Middle frontal gyrus (tissue), 1 donor: ENCODE data around the gene ACTG1.

Experiments used
- DNase-seq: peaks from one replicate; pipeline ENCODE4 v3.0.0-alpha.2; 2015; ENCODE audit warnings: low spot score; ENCODE audit errors: extremely low spot score

ACTG1 gene

DNA sequence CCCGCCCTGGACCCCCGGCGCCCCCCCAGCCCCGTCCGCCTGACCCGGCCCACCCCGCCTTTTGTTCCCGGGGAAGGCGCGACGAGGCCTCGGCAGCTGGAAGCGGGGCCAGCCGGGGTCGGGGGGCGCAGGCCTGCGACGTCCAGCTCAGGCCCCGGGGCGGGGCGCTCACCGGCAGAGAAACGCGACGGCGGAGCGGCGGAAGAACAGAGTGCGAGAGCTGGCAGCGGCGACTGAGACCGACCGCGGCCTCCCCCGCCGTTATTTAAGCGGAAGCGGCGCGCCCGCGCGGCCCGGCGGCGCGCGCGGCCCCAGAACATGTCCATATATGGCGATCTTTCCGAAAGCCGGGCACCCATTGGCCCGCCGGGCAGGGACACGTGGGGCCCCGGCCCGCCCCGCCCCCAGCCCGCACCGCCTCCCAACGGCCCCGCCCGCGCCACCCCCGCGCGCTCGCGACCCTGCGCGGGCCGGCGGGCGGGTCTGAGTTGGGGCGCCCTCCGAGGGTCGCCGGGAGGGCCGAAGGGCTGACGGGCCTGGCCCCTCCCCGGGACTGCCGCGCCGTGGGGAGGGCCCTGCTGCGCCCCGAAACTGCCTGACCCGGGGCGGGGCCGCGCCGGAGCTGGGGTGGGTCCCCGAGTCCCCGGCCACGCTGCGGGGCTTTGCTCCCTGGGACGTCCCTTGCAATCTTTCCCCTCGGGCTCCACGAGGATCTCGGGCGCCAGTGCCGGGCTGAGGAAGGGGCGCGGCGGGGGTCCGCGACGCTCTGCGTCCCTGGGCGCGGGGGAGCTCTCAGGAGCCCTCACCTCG lies at the start of gene ACTG1:
Gene ACTG1, minus strand, starts transcription at position 238 of the 810 bp plus-strand sequence. CDS start 445 bp downstream, outside the sequence.
- DNase-seq = peak; percentile 85

DNA sequence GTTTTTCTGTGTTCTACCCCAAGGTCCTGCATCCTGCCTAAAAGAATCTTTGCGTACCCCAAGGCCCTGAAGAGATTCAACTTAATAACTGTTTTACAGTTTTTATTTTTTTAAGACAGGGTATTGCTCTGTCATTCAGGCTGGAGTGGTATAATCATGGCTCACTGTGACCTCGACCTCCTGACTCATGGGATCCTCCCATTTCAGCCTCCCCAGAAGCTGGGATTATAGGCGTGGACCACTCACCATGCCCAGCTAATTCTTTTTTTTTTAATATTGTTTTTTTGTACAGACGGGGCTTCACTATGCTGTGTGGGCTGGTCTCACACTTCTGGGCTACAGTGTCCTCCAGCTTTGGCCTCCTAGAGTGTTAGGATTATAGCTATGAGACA lies 48.9 kb upstream of the ACTG1 start:
- no peak for DNase-seq

DNA sequence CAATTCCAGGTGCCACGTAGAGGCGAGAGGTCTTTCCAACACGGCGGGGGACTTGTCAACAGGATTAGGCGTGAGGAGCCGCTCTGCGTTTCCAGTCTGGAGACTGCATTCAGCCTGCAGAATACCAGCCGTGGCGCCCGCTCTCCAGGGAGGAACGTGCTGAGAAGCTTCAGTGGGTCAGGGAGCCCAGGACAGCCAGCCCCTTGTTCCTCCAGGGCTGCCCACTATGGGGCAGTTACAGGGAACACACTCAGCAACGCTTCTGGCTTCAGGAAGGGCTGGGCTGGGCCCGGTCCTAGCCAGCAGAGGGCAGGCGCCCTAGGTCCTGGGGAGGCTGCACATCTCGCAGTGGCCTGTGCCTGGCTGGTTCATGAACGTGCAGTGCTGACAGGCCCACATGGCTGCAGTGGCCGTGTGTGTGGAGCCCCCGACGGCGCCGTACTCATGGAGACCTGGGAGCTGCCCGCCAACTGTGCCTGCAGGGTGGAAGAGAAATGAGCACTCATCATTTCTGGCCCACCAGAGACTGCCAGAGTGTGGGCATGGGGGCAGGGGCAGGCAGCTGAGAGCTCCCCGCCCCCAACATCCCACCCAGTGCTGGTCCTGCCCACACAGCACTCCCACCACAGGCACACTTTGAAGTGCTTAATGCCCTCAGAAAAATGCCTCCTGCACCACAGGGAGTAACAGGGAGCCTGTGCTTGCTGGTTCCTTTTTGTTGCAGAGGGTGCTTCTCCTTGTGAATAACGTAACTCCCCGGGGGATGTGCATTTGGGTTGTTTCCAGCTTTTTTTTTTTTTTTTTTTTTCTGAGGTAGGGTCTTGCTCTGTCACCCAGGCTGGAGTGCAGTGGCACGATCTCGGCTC lies 46.6 kb upstream of the ACTG1 start:
- DNase-seq = no peak

DNA sequence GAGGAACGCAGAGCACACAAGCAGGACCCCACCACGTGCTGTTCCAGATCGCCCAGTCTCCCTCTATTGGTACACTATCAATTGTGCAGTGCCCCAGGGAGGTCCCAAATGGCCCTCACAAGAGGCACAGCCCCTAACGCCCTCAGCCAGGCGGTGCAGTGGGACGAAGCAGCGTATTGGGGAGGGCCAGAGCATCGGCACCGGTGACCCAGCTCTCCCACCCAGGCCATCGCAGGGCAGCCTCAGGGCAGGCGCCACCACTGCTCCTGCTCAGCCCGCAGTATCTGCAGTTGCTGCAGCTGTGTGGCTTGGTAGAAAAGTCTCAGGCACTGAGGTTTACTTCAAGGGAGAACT lies 45.5 kb upstream of the ACTG1 start:
- DNase-seq = no peak

DNA sequence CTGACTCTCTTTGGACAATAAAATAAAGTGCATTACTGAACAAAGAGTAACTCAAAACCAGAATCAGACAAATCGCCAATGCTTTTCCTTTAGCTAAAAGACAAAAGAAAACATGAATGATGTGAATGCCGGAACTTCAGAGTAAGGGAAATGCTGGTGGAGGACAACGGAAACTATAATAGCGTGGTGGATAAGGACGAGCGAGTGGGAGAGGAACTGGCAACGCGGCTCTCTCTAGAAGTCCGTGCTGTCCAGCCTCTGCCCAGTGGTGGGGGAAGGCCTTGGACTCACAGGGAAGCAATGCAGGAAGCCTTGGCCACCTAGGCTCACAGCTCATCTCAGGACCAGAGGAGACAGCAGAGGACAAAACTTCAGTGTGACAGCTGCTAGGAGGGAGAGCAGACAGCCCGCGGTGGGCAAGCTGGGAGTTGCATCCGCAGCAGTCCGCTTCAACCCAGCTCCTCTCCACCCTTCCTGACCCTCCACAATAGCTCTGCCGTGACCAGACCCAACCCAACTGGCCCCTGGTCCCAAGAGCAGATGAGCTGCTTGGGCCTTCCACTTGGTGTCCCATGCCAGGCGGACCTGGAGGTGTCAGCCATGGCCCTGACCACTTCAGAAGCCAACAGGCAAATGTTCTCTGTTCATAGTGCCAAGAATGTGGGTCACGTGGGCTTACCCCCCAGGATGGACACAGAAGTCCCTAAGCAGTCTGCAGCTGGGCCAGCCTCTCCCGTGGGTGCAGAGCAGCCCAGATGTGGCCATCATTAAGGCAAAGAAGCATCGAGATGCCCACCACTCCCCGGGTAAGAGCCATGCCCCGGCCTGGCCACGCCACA lies 44.9 kb upstream of the ACTG1 start:
- no peak for DNase-seq

DNA sequence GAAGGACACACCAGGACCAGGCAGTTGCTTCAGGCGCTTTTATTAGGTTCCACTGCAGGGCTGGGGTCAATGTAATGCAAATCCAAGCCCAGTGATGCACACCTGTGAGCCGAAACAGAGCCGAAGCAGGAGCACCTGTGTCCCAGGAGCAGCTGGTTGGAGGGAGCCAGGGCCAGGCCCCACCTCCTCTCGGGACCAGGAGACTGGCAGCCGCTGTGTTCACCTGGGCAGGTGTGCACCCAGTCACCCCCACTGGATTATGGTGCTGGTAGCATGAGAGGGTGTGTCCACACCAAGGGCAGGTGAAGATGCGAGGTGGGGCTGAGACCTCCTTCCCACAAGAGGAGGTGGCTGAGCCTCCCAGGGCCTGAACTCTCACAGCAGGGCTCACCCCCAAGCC lies 44.3 kb upstream of the ACTG1 start:
- DNase-seq = no peak

DNA sequence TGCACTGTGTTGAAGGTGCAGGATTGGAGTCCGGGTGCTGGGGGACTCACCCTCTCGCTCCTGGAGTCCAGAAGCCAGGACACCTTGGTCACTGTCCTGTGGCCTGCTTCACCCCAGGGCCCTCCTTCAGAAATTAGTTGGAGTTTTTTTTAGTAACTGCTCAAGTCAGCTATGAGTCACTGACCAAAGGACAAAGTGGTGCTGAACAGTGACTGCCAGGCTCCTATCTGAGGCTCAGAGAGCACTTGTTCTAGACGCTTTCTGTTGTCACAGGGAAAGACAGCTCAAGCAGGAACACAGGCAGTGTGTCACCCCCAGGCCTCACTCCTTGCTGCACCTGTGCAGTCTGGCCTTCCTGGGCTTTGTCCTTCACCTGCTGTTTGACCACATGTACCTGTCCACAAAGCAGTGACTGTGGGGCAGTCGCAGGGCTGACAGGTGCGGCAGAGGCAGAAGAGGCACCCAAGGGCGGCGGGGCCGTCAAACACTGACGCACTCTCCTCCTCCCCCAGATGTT lies 43.6 kb upstream of the ACTG1 start:
- no peak for DNase-seq

DNA sequence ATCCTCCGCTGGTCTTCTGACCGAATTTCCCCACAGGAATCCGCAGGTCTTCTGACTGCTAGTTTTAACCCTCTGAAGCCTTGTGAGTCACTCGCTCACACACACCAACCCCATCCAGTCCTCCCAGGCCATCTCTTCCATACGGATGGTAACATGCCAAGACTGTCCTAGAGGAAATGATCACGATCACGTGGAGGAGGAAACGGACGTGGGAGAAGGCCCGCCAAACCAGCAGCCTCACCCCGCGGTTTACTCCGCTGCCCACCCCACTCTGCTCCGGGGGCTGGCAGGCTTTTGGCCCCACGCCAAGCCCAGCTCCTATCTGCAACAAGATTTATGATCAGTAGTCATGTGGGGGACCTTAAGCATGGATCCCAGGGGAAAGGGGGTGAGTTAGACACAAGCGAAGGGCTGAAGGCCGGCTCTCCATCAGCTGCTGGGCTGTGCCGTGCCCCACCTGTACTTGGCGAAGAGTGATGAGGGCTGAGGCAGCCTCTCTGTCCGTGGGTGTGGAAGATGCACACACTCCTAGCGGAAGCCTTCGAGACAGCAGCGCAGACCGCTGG lies 41.1 kb upstream of the ACTG1 start:
- DNase-seq = no peak

DNA sequence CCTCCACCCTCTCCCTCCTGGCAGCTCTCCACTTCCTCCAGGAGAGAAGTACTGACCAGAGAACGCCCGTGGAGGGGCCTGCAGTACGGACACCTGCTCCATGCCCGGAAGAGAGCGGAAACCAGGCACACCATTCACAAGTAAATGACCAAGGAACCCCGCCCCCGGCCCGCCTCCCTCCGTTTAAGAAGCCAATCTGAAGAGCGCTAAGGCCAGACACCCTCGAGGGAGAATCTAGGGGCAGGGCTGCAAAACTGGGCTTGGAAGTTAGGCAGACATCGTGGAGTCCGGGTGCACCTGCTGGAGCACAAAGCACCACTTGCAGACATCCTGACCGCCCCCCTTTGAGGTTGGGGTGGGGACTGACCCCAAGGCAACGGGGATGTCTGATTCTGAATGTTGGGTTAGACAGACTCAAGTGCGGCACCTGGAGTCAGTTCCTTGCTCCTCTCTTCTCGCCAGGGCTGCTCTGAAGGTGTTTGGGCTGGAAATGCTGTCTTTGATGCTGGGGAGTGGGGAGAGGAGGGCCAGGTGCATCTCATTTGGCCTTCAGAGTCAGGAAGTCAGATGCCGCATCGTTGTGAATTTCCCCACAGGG lies 40.5 kb upstream of the ACTG1 start:
- DNase-seq = no peak

DNA sequence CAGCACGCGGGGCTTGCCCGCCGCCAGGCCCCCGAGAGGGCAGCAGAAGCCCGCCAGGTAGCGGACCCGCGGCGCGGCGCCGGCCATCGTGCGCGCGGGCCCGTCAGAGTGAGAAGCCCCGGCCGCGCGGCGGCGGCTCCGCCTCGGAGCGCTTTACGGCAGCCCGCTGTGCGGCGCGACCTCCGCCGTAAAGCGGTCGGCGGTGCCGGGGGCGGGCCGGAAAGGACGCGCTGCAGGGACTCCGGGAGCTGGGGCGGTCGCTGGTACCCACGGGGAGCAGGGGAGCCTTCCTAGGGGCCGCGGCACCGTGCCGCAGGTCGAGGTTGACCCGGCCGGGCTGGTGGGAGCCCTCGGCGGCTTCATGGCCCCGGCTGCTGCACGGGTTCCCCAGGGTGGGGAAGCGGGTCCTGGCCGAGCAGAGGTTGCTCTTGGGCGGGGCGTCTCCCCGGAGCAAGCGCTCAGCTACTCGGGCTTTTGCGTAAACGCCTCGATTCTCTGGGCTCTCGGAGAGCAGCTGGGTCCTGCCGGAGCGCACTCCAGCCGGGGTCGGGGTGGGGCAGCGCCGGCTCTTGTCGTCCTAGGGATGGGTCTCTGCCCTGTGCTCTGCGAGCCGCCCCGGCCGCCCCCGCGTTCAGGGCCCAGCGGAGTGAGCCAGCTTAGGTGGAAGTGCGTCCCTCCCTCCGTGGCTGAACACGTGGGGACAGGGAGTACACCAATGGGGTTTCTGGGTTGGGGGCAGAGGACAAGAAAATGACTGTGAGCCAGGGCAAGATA lies 39.8 kb upstream of the ACTG1 start, which contains the start of gene FAAP100:
Gene FAAP100, minus strand, starts transcription at position 110 of the 774 bp plus-strand sequence. Its CDS starts 23 bp downstream, at position 87.
- peak; percentile 70 for DNase-seq

DNA sequence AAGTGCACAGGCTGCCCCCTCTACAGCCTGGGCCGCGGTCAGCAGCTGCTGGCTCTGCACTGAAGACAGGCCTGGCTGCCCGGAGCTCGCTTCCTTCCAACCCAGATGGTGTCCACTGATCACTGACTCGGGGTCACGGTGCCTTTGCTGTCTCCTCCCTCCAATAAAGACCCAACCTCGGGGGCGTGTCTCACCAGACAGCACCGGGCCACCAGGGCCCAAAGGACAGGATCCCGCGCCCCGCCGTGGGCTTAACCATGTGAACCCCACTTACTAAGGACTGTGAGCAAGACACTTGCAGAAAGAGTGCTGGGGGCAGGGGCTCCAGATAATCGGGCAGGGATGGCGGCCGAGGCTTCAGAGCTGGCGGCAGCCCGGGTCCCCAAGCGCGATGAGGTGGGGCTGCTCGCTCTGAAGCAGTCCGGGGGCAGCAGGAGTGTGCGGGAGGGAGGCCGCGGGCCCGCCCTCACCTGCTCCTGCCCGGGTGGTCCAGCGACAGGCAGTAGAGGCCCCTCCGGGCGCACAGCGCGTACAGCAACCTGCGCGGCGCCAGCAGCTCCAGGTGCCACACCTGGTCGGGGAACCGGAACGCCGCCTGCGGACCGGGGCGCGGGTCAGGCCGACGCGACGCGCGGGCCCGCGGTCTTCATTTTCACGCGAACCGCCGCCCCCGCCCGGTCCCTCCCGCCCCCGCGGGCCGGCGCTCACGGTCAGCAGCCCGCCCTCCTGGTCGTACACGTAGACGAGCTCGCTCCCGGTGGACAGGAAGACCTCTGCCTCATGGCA lies 39.1 kb upstream of the ACTG1 start:
- DNase-seq = no peak

DNA sequence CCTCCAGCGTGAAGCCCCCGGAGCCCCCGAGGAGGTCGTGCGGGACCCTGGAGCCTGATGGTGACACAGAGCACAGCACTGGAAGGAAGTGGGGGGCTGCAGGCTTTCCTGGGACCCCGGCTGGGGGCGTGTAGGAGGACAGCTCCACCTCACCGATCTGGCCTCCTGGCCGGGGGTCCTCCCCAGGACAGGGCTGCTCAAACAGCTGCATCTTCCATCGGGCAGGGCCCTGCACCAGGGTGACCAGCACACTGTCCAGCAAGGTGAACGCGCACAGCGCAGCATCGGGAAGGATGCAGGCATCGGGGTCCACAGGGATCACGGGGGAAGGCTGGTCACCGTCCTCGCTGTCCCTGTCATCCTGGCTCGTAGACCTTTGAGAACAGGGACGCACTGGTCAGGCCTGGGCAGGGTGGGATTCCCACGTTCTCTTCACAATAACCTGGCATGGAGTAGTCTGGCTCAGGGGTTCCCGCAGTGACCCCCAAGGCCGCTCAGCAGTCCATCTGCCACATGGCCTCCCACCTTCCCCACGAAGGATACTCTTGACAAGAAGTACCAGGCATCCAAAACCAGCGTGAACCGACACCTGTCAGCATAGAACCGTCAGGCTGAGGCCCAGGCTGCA lies 38.3 kb upstream of the ACTG1 start:
- no peak for DNase-seq

DNA sequence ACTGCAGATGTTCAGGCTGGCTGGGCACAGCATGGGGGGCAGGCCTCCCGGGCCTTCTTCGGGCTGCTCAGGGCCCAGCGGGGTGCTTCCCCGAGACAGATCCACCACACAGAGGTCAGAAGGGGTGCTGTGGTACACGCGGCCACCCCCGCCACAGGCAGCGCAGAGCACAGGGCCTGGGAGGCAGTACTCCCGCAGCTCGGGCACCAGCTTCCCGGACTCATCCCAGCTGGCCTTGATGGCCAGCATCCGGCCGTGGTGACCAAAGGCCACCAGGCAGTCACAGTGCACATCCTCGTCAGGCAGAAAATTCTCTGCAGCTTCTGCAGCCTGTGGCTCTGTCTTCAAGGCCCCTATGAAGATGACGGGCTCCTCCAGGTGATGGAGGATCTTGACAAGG lies 37.7 kb upstream of the ACTG1 start:
- DNase-seq = no peak

DNA sequence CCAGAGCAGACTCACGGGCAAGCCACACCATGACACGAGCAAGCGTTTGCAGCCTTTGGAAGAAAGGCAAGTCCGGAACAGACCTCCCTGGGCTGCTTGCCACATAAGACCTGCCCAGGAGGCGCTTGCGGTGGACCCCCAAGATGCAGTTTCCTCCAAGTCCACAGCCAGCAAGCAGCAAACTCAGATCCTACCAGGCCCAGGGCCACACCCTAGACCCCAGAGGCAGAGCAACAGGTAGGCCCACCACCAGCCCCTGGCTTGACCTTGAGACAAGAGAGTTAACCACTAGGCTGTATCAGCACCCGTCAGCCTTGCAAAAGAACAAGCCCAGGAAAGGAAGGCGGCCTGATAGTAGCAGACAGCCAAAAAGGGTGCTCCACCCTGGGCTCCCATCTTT lies 37.2 kb upstream of the ACTG1 start:
- DNase-seq = no peak

DNA sequence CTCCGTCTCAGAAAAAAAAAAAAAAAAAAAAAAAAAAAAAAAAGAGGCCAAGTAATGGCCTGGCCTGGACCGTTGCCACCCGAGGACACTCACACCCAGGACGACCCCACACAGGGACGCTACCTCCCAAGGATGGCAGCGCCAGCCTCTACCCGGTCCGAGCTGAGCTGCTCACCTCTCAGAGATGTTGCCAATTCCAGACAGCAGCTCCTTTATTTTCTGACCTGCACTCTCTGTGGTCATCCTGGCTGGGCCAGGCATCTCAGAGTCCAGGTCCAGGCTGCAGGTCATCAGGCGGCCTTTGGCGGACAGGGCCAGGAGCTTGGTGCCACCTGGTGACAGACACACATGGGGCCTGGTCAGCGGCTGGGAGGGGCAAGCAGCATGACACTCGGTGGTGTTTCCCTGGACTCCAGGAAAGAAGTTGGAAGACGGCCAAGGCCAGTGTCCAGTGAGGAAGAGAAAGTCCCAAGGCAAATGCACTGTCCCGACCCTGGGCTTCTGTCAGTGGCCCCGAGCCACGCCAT lies 36.5 kb upstream of the ACTG1 start:
- DNase-seq = no peak

DNA sequence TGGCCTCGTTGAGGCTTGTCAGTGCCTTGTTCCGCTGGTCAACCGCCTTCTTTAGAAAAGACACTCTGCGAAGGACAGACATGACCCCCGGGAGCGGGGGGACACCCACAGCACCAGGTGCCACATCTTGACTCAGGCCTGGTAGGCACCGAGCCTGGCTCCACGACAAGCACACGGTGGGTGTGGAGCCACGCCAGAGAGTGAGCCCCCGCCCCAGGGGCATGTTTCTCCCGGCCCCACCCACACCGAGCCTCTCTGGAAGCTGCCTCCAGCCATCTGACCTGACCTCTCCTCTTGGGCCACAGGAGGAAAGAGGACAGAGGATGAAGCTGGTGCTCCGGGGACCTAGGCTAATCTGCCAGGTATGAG lies 35.0 kb upstream of the ACTG1 start:
- DNase-seq = no peak

DNA sequence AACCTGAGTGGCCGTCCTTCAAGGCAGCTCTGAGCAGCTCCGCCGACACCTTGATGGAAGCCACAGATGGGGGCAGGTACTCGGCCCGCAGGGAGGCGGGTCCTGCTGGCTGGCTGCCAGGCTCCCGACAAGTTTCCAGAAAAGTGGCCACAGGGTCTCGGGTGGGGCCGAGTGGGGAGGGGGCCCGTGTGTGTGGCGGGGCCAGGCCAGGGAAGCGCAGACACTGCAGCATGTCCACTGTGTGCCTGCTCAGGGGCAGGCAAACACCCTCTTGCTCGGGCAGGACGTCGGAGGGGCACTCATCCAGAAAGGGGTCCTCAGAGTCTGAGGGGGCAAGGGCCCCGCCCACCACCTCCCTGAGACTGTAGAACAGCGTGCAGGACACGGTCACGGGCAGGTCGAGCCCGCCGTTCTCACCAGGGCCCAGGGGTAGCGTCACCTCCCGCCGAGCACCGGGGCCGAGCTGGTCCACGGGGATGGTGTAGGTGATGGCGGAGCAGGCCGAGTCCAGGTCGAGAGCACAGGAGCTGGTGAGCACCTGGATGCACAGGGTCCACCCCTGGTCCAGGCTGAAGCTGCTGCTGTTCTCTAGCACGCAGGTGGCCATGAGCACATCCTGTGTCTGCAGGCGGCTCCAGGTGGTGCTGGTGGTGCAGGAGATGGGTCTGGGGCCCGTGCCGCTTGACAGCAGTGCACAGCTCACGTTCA lies 34.5 kb upstream of the ACTG1 start:
- no peak for DNase-seq
